ENCODE data around the gene COPB2.
A peak's percentile ranks its signal among the peaks of the same experiment; 100 is the strongest.
"Not testable (repeated sequence)": the region's sequence is repeated elsewhere in the genome, so short reads cannot be mapped to it uniquely, and the experiment has no call there.

The COPB2 gene

GRCh38 chr3:139401155-139401554, 11.7 kb upstream of the COPB2 start:
- not testable (repeated sequence) for ATAC-seq
- TF ChIP-seq ZNF8 (CRISPR knock-in tag; IDR thresholded peaks at IDR 0.05): peak; percentile 72

DNA sequence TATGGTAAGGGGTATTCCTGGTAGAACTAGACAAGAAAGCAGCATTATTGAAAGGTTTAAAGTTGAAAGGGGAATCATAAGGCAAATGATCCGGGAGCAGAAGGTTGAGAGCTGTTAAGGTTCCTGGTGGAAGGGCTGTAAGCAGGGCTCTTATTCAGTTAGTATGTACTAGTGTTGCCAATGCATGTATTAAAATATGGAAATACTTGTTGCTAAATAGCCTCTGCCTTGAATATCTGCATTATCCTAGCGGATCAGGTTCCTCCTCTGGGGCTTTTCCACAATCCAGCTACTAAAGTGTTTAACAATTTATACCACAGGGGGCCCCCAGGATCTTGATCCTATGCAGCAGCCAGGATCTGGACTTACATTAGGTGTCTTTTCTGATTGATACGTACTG, 7.3 kb upstream of the COPB2 start:
- TF ChIP-seq ARNTL (CRISPR knock-in tag; IDR thresholded peaks at IDR 0.05; ENCODE audit: borderline replicate concordance, low read depth) (no peak), SNAI2 (CRISPR knock-in tag; IDR thresholded peaks at IDR 0.05) (no peak), ZFP30 (CRISPR knock-in tag; IDR thresholded peaks at IDR 0.05) (no peak), ZNF565 (CRISPR knock-in tag; conservative IDR thresholded peaks at IDR 0.05; ENCODE audit: low read depth) (no peak), ESRRG (CRISPR knock-in tag; IDR thresholded peaks at IDR 0.05) (no peak), ZFP3 (CRISPR knock-in tag; IDR thresholded peaks at IDR 0.05) (no peak), GLIS3 (CRISPR knock-in tag; IDR thresholded peaks at IDR 0.05) (no peak), PPARA (CRISPR knock-in tag; IDR thresholded peaks at IDR 0.05; ENCODE audit: borderline replicate concordance) (no peak), TCF4 (CRISPR knock-in tag; IDR thresholded peaks at IDR 0.05; ENCODE audit: borderline replicate concordance) (no peak), BACH2 (CRISPR knock-in tag; IDR thresholded peaks at IDR 0.05; ENCODE audit: borderline replicate concordance) (no peak), ZC3H10 (CRISPR knock-in tag; IDR thresholded peaks at IDR 0.05) (no peak), TOX (CRISPR knock-in tag; IDR thresholded peaks at IDR 0.05; ENCODE audit: borderline replicate concordance) (no peak), RARB (CRISPR knock-in tag; IDR thresholded peaks at IDR 0.05) (no peak), ZNF8 (CRISPR knock-in tag; IDR thresholded peaks at IDR 0.05) (no peak), ZNF70 (CRISPR knock-in tag; IDR thresholded peaks at IDR 0.05) (no peak), ISL1 (CRISPR knock-in tag; IDR thresholded peaks at IDR 0.05) (no peak), OSR1 (CRISPR knock-in tag; IDR thresholded peaks at IDR 0.05) (no peak)
- TF ChIP-seq, protein P1, sequence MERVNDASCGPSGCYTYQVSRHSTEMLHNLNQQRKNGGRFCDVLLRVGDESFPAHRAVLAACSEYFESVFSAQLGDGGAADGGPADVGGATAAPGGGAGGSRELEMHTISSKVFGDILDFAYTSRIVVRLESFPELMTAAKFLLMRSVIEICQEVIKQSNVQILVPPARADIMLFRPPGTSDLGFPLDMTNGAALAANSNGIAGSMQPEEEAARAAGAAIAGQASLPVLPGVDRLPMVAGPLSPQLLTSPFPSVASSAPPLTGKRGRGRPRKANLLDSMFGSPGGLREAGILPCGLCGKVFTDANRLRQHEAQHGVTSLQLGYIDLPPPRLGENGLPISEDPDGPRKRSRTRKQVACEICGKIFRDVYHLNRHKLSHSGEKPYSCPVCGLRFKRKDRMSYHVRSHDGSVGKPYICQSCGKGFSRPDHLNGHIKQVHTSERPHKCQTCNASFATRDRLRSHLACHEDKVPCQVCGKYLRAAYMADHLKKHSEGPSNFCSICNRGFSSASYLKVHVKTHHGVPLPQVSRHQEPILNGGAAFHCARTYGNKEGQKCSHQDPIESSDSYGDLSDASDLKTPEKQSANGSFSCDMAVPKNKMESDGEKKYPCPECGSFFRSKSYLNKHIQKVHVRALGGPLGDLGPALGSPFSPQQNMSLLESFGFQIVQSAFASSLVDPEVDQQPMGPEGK (CRISPR knock-in tag; IDR thresholded peaks at IDR 0.05; ENCODE audit: borderline replicate concordance): no peak
- TF ChIP-seq, protein P2, sequence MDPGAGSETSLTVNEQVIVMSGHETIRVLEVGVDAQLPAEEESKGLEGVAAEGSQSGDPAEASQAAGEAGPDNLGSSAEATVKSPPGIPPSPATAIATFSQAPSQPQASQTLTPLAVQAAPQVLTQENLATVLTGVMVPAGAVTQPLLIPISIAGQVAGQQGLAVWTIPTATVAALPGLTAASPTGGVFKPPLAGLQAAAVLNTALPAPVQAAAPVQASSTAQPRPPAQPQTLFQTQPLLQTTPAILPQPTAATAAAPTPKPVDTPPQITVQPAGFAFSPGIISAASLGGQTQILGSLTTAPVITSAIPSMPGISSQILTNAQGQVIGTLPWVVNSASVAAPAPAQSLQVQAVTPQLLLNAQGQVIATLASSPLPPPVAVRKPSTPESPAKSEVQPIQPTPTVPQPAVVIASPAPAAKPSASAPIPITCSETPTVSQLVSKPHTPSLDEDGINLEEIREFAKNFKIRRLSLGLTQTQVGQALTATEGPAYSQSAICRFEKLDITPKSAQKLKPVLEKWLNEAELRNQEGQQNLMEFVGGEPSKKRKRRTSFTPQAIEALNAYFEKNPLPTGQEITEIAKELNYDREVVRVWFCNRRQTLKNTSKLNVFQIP (CRISPR knock-in tag; IDR thresholded peaks at IDR 0.05; ENCODE audit: borderline replicate concordance, low read depth): no peak
- TF ChIP-seq, protein P3, sequence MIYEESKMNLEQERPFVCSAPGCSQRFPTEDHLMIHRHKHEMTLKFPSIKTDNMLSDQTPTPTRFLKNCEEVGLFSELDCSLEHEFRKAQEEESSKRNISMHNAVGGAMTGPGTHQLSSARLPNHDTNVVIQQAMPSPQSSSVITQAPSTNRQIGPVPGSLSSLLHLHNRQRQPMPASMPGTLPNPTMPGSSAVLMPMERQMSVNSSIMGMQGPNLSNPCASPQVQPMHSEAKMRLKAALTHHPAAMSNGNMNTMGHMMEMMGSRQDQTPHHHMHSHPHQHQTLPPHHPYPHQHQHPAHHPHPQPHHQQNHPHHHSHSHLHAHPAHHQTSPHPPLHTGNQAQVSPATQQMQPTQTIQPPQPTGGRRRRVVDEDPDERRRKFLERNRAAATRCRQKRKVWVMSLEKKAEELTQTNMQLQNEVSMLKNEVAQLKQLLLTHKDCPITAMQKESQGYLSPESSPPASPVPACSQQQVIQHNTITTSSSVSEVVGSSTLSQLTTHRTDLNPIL (CRISPR knock-in tag; IDR thresholded peaks at IDR 0.05; ENCODE audit: low read depth): no peak
- no peak for ATAC-seq

DNA sequence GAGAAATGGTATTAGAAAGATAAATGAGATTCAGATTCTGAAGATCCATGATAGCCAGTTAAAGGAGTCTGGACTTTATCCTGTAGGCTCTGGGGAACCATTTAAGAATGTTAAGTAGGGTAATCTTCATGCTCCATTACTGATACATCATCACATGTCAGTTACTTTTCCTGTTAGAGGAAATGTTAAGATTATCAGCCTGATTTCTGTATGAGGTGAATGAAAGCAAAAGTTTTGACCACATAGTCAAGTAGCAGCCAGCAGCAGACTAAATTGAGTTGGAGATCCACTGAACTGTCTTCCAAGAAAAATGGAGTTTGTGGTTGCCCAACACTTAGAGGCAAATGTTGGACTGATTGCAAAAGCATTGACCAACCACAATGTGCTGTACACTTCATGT, 4.7 kb upstream of the COPB2 start:
- TF ChIP-seq ESRRG (CRISPR knock-in tag; IDR thresholded peaks at IDR 0.05) (0 out of 2 replicates have a peak, but pooled peaks have one; percentile 29), ISL1 (CRISPR knock-in tag; IDR thresholded peaks at IDR 0.05) (peak; percentile 97), CSDC2 (CRISPR knock-in tag; IDR thresholded peaks at IDR 0.05) (0 out of 2 replicates have a peak, but pooled peaks have one; percentile 56), ZFP30 (CRISPR knock-in tag; IDR thresholded peaks at IDR 0.05) (no peak)
- ATAC-seq: no peak

DNA sequence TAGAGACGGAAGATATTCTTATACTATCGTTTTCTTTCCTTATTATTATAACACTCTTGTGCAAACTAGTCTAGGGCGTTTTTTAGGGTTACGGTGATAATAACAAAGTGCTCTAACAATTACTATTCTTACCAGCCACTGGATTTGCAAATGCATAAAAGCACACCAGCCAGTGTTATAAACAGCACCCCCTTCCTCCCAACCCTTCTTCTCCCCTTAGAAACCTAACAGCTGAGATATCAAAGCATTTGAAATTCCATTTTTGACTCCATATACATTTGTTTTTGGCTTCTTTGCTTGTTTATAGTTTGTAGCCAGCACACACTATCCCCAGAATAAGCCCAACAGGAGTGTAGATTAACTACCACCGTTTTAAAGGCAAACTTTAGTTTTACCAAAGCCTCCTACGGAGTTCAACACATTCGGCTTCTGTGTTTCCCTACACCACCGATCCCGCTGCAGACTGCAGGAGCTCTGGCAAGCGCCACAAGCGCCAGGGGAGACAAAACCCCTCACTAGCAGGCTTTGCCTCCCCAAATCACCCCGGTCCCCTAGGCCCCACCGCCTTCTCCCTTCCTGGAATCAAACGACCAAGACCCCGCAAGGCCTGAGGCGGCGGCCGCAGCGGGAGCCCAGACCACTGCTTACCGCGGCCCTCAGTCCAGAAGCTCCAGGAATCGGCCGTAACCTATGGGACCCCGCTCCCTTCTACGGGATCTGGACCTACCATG, 461 bp downstream of the COPB2 start:
- ATAC-seq: peak; percentile 14
- TF ChIP-seq, protein P2 (CRISPR knock-in tag; IDR thresholded peaks at IDR 0.05; ENCODE audit: borderline replicate concordance, low read depth): no peak
- TF ChIP-seq BACH2 (CRISPR knock-in tag; IDR thresholded peaks at IDR 0.05; ENCODE audit: borderline replicate concordance) (no peak), ZC3H10 (CRISPR knock-in tag; IDR thresholded peaks at IDR 0.05) (no peak), CSDC2 (CRISPR knock-in tag; IDR thresholded peaks at IDR 0.05) (no peak), ZFP3 (CRISPR knock-in tag; IDR thresholded peaks at IDR 0.05) (no peak), RARB (CRISPR knock-in tag; IDR thresholded peaks at IDR 0.05) (no peak), ZNF565 (CRISPR knock-in tag; conservative IDR thresholded peaks at IDR 0.05; ENCODE audit: low read depth) (no peak), ARNTL (CRISPR knock-in tag; IDR thresholded peaks at IDR 0.05; ENCODE audit: borderline replicate concordance, low read depth) (no peak), ZFP30 (CRISPR knock-in tag; IDR thresholded peaks at IDR 0.05) (no peak), SNAI2 (CRISPR knock-in tag; IDR thresholded peaks at IDR 0.05) (no peak), TSHZ2 (CRISPR knock-in tag; IDR thresholded peaks at IDR 0.05) (no peak), GLIS3 (CRISPR knock-in tag; IDR thresholded peaks at IDR 0.05) (no peak), OSR1 (CRISPR knock-in tag; IDR thresholded peaks at IDR 0.05) (no peak), ESRRG (CRISPR knock-in tag; IDR thresholded peaks at IDR 0.05) (no peak)
- TF ChIP-seq, protein P3 (CRISPR knock-in tag; IDR thresholded peaks at IDR 0.05; ENCODE audit: low read depth): no peak
